Stimulated activated CD4-positive, alpha-beta T cell treated with anti-CD3 and anti-CD28 coated beads, Interleukin-15, amount 100 ng/mL, for 1 hour (primary cell): ENCODE measurements around the gene PF4V1.

Experiments used
- DNase-seq, 2 donors: peaks; one replicate each; pipeline ENCODE4 v3.0.0-alpha.2; 2020; ENCODE audit warnings: low read depth in 1 of 2, low spot score in 1 of 2

Gene PF4V1

GRCh38 chr4:73844806-73845205, 8.3 kb upstream of the PF4V1 start:
- DNase-seq = no peak

- no peak for DNase-seq
Observed at GRCh38 chr4:73847526-73848182, 5.4 kb upstream of the PF4V1 start.

DNA sequence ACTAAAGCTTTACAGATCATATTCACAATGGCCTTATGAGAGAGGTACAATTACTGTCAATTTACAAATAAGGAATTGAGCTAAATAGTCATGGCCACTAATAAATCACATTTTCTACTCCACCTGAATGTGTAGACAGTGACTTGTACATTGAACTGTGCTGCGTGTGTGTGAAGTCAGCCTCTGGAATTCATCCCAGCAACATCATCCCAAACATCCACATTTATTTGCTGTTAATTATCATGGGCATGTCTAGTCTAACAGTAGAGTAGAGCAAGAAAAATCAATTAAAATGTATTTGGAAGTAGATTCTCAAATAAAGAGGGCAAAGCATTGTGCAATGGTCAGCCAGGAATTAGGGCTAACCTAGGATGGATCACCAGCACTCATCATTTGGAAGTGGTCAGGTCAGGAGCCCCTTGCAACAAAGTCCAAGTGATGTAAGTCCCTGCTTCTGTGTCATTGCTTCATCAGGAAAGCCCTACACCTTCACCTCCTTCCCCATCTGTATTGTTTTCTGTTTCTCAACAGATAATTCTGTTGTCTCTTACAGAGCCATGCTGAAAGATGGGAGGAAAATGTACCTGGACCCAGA, 4.8 kb upstream of the PF4V1 start:
- DNase-seq = no peak

GRCh38 chr4:73850261-73850970, 2.7 kb upstream of the PF4V1 start:
- DNase-seq = no peak

- no peak for DNase-seq
Observed at GRCh38 chr4:73851293-73851692, 1.8 kb upstream of the PF4V1 start.

- DNase-seq = no peak
Observed at GRCh38 chr4:73852771-73853170, 325 bp upstream of the PF4V1 start.

GRCh38 chr4:73853718-73854473, 800 bp downstream of the PF4V1 start:
- DNase-seq = no peak

DNA sequence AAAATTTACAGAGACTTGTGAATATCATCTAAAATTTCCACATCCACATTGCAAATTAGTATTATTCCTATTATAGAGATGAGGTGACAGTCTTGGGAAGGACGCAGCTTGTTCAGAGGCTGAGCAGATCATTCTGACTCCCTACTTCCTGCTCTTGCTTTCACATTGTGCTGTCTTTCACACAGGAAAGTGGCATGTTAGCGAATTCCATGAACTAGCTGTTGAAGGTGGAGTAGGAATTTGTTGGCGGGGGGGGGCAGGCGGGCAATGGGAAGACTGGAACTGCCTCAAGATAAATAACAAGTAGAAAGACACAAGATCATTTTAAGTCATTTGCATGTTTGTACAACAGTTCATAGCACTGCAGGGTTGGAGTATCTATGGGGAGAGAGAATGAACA, 2.3 kb downstream of the PF4V1 start:
- no peak for DNase-seq

DNA sequence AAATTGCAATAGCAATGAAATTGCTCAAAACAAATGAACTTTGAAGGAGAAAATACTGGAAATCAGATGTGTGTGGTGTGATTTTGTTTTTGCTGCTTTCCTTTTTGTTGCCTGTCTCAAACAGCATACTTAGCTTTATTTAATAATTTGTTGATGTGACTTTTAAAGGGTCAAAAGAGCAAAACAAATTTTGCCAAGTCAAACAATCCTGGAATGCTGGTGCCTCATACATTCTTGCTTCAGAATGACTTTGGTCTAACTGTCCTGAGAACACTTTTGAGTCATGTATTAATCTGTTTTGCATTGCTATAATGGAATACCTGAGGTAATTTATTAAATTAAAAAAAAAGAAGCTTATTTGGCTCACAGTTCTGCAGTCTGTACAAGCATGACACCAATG, 3.4 kb downstream of the PF4V1 start:
- no peak for DNase-seq

DNA sequence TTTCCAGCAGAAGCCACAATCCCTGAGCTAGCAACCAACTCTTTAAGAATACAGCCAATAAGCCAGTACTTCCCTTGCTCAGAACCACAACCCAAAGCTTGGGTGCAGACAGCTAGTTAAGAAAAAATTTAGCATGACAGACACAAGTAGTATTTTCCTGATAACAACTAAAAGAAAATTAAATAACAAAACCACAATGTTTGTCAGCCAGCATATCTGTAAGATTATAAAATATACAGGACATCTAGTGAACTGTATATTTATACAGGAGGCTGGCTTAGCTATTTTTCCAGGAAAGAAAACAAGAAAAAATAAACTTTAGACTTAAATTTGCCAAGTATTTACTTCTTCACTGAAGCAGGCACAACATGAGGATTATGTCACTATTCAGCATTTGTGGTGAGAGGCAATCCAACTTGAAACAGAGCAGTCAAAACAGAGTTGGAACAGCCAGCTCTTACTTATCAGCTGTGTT, 6.6 kb downstream of the PF4V1 start:
- no peak for DNase-seq

- no peak for DNase-seq
Observed at GRCh38 chr4:73860181-73860580, 7.1 kb downstream of the PF4V1 start.

GRCh38 chr4:73860917-73861316, 7.8 kb downstream of the PF4V1 start:
- no peak for DNase-seq

- DNase-seq = no peak
Observed at GRCh38 chr4:73862322-73862721, 9.2 kb downstream of the PF4V1 start.

DNA sequence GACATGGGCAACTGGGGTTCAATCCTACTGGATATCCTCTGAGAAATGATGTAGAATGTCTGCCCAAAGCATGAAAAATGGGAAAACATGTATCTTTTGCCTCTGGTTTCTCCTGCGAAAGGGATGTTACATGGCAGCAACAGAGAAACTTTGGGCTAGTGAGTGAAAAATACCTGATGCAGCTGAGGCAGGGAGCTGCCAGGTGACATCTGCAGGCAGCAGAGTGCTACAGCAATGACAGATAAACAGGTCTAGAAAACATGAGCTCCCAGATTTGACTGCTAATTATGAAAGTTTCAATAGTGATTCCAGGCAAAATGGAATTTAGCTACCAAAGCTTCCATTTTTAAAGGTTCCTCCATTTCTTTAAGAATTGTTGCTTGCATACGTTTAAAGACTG, 11.3 kb downstream of the PF4V1 start:
- no peak for DNase-seq

GRCh38 chr4:73864961-73865360, 11.9 kb downstream of the PF4V1 start:
- DNase-seq = no peak

DNA sequence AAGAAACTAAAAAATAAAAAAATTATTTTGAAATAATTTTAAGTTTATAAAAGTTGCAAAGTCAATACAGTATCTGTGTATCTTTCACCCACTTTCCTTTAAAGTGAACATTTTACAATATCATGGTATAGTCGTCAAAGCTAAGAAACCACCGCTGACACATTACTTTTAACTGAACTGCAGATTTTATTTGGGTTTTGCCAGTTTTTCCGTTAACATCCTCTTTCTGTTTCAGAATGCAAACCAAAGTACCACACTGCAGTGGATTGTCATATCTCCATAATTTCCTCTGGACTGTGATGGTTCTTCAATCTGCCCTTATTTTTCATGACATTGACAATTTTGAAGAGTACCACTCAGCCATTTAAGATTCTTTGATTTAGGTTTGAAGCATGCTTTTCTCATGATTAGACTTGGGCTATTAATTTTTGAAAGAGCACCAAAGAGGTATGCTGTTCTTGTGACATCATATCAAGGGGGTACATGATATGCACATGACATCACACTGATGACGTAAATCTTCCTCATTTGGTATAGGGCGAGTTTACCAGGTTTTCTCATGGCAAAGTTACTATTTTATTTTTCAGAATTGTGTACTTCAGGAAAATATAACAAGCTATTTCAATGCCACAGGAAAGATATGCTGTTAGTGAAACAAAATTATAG, 12.5 kb downstream of the PF4V1 start:
- DNase-seq = no peak

DNA sequence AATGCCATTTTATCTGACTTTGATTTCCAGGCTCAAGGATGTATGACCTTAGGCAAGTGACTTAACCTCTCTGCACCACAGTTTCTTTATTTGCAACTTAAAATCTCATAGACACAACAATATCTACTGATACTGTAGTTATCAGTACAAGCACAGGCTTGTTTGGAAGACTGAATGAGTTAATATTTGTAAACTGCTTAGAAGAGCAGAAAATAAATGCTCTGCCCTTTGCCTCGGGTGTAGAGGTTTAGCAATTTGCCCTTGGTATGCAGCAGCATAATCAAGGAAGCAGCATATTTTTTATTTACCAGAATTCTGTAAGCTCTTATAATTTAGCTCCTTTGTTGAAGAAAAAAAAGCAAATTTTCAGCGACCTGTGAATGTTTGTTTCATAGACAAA, 13.2 kb downstream of the PF4V1 start:
- DNase-seq = no peak

- DNase-seq = no peak
Observed at GRCh38 chr4:73867783-73868182, 14.7 kb downstream of the PF4V1 start.

DNA sequence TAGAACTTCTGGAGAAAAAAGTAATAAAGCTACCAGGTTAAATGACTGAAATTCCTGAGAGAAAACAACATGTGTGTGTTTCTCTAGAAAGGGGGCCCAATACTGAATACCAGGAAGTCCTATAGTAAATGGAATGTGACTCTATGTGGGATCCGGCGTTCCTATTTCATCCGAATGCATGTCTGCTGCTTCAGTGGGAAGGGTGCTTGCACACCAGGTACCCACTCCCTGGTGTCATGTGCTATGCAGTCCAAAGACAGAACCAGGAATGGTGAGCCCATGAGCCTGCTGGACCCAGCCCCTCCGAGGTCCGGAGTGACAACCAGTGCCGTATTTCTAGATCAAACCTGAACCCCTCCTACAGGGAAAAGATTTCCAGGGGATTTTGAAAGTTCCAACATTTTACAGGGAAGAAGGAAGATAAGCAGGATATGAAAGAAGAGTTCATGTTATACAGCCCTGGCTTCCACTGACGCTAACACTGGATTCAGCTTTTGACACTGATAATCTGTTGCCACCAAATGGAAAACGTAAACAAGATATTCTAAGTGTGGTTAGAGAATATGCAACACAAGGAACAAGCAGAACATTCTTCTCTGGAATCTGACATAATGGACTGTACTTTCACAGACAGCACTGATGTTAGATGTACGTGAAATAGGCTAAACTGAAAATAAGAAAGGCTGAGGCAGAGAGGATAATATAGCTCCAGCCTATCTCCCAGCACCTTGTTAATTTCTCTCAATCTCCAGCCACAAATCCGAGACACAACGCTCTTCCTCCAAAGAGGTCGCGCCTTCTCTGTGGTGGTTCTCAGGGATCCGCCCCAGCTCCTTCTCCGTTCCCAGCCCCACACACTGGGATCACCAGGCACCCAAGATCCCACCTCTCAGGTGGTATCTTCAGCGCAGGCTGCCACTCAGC, 15.4 kb downstream of the PF4V1 start:
- no peak for DNase-seq
